Measurements from ENCODE around the gene MAP2K4.

MAP2K4 gene

GRCh38 chr17:12037970-12038369 lies 17.3 kb downstream of the MAP2K4 start:
- no peak for DNase-seq (ENCODE audit: low read depth, low spot score)

GRCh38 chr17:12040478-12040877 lies 19.8 kb downstream of the MAP2K4 start:
- DNase-seq (ENCODE audit: low read depth, low spot score) = no peak

GRCh38 chr17:12041312-12041711 lies 20.6 kb downstream of the MAP2K4 start:
- DNase-seq (ENCODE audit: low read depth, low spot score) = no peak

GRCh38 chr17:12043702-12044101 lies 23.0 kb downstream of the MAP2K4 start:
- no peak for DNase-seq (ENCODE audit: low read depth, low spot score)

- DNase-seq (ENCODE audit: low read depth, low spot score) = no peak
These were observed 26.1 kb downstream of the MAP2K4 start for GRCh38 chr17:12046786-12047185.

GRCh38 chr17:12047681-12048376 lies 27.2 kb downstream of the MAP2K4 start:
- no peak for DNase-seq (ENCODE audit: low read depth, low spot score)

GRCh38 chr17:12048843-12049473 lies 28.3 kb downstream of the MAP2K4 start:
- no peak for DNase-seq (ENCODE audit: low read depth, low spot score)

GRCh38 chr17:12050646-12051225 lies 30.1 kb downstream of the MAP2K4 start:
- no peak for DNase-seq (ENCODE audit: low read depth, low spot score)

- DNase-seq (ENCODE audit: low read depth, low spot score) = no peak
These were observed 32.9 kb downstream of the MAP2K4 start for GRCh38 chr17:12053552-12053951.

GRCh38 chr17:12055889-12056288 lies 35.2 kb downstream of the MAP2K4 start:
- no peak for DNase-seq (ENCODE audit: low read depth, low spot score)

- no peak for DNase-seq (ENCODE audit: low read depth, low spot score)
These were observed 36.8 kb downstream of the MAP2K4 start for GRCh38 chr17:12057520-12057919.

- no peak for DNase-seq (ENCODE audit: low read depth, low spot score)
These were observed 37.9 kb downstream of the MAP2K4 start for GRCh38 chr17:12058535-12058934.

GRCh38 chr17:12062249-12062648 lies 41.6 kb downstream of the MAP2K4 start:
- no peak for DNase-seq (ENCODE audit: low read depth, low spot score)

- DNase-seq (ENCODE audit: low read depth, low spot score) = no peak
These were observed 43.7 kb downstream of the MAP2K4 start for GRCh38 chr17:12064395-12064794.

- no peak for DNase-seq (ENCODE audit: low read depth, low spot score)
These were observed 46.8 kb downstream of the MAP2K4 start for GRCh38 chr17:12067485-12067884.

GRCh38 chr17:12068946-12069345 lies 48.3 kb downstream of the MAP2K4 start:
- no peak for DNase-seq (ENCODE audit: low read depth, low spot score)

GRCh38 chr17:12070561-12070960 lies 49.9 kb downstream of the MAP2K4 start:
- DNase-seq (ENCODE audit: low read depth, low spot score) = no peak

GRCh38 chr17:12074346-12074745 lies 53.7 kb downstream of the MAP2K4 start:
- no peak for DNase-seq (ENCODE audit: low read depth, low spot score)

- no peak for DNase-seq (ENCODE audit: low read depth, low spot score)
These were observed 57.1 kb downstream of the MAP2K4 start for GRCh38 chr17:12077773-12078172.

- no peak for DNase-seq (ENCODE audit: low read depth, low spot score)
These were observed 58.1 kb downstream of the MAP2K4 start for GRCh38 chr17:12078791-12079190.

GRCh38 chr17:12081720-12082119 lies 61.0 kb downstream of the MAP2K4 start:
- no peak for DNase-seq (ENCODE audit: low read depth, low spot score)

GRCh38 chr17:12085076-12085949 lies 64.6 kb downstream of the MAP2K4 start:
- no peak for DNase-seq (ENCODE audit: low read depth, low spot score)

Data from activated naive CD8-positive, alpha-beta T cell treated with anti-CD3 and anti-CD28 coated beads, Interleukin-2, amount 50 U/mL, for 16 hours (primary cell).